HG03469 (cell line): ENCODE results near the gene ZDHHC16.

Source experiments
- ATAC-seq: cut with Tn5 transposase; IDR thresholded peaks from one replicate; pipeline ENCODE4 v1.9.1; 2021; ENCODE audit warnings: mild to moderate bottlenecking, moderate library complexity, moderate number of reproducible peaks; ENCODE audit not compliant: unreplicated experiment

Gene ZDHHC16

DNA sequence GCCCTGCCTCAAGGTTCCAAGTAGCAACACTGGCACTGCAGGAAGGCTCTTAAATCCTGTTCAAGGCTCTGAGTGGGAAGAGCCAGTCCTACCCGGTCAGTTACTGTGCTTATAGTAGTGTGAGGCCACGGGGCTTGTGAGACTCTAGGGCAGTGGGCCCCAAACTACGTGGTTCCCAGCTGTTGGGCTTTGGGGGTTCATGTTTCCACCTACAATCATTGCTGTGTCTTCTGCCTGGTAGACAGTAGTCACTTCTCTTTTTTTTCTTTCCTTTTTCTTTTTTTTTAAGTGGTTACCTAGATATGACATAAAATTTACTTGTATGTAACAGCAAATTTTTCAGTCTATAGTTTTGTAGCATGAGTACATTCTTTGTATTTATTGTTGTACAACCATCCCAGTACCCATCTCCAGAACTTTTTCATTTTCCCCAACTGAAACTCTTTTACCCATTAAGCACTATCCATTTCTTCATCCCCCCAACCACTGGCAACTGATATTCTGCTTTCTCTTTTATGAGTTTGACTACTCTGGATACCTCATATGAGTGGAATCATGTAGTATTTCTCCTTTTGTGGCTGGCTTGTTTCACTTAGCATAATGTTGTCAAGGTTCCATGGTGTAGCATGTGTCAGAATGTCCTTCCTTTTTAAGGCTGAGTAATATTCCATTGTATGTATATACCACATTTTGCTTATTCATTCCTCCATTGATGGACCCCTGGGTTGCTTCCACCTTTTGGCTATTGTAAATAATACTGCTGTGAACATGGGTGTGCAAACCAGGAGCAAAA, 60.4 kb downstream of the ZDHHC16 start:
- no peak for ATAC-seq
